Endothelial cell (in vitro differentiated cells): Measurements from ENCODE around the gene ALK. TPM values are rescaled to one million over a fixed set of nuclear protein-coding genes. Genes with fewer than 3 reads are reported as not detected.
"Not testable (repeated sequence)": the region's sequence is repeated elsewhere in the genome, so short reads cannot be mapped to it uniquely, and the experiment has no call there.

Source experiments
- DNase-seq: peaks from one replicate; pipeline ENCODE4 v3.0.0; 2021; ENCODE audit warnings: low spot score
- H3K27ac Mint-ChIP-seq: one replicate; pipeline ENCODE4 v1.8.0; 2021; ENCODE audit warnings: mixed read lengths, inconsistent platforms; ENCODE audit not compliant: unreplicated experiment
- H3K27me3 Mint-ChIP-seq: one replicate; pipeline ENCODE4 v1.8.0; 2021; ENCODE audit warnings: mild to moderate bottlenecking, moderate library complexity, mixed read lengths, inconsistent platforms; ENCODE audit not compliant: unreplicated experiment
- H3K36me3 Mint-ChIP-seq: one replicate; pipeline ENCODE4 v1.8.0; 2021; ENCODE audit warnings: mild to moderate bottlenecking, low read depth, mixed read lengths, inconsistent platforms; ENCODE audit not compliant: unreplicated experiment
- H3K4me1 Mint-ChIP-seq: one replicate; pipeline ENCODE4 v1.8.0; 2021; ENCODE audit warnings: mild to moderate bottlenecking, mixed read lengths, inconsistent platforms; ENCODE audit not compliant: unreplicated experiment
- H3K4me3 Mint-ChIP-seq: one replicate; pipeline ENCODE4 v1.8.0; 2021; ENCODE audit warnings: mild to moderate bottlenecking, mixed read lengths, inconsistent platforms; ENCODE audit not compliant: unreplicated experiment
- H3K9me3 Mint-ChIP-seq: one replicate; pipeline ENCODE4 v1.8.0; 2021; ENCODE audit warnings: mixed read lengths, inconsistent platforms; ENCODE audit not compliant: unreplicated experiment
- CTCF ChIP-seq: fragments of 200-600 bp; sonication (generic); IDR thresholded peaks from one replicate; pipeline ENCODE4 v1.5.0; 2021; ENCODE audit warnings: antibody characterized with exemption; ENCODE audit not compliant: unreplicated experiment
- total RNA-seq: library from RNA; stranded (reverse); fragmentation: NEBNext Ultra II Directional; extraction: Animal tissue kit (Norgen Biotek cat#: 25700); gene quantifications from one replicate; pipeline ENCODE4 v1.2.1, GENCODE V29; 2021; ENCODE audit not compliant: unreplicated experiment

The ALK gene
- total RNA-seq, 1 donor from 2014 or later = 0.05 TPM

DNA sequence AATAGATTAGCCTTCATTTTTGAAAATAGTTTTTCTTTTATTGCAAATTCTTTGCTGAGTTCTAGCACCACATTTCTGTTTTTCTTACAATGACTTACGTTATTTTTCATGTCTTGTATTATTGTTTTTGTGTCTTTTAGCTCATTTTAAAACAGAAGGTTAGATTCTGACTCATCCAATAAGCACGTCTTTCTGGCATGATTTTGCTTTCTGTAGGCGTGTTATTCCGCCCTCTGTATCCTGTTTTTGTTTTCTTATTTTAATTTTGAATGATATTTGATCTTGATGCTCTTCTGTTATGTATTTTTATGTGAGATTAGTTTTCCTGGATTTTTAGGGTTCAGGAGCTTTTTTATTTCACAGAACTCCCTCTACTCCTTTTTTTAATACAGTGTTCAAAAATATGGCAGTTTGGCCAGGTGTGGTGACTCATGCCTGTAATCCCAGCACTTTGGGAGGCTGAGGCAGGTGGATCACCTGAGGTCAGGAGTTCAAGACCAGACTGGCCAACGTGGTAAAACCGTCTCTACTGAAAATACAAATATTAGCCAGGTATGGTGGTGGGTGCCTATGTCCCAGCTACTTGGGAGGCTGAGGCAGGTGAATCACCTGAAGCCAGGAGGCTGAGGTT is 661.1 kb downstream of the ALK start:
- Mint-ChIP-seq H3K27me3 (peaks cover 4% of the 10 kb centered on the region), H3K27ac (no peak overlapping the region), H3K9me3 (no peaks in the 10 kb centered on the region), H3K36me3 (no peaks in the 10 kb centered on the region), H3K4me1 (no peaks in the 10 kb centered on the region), H3K4me3 (no peak overlapping the region)
- TF ChIP-seq CTCF = no peak
- no peak for DNase-seq

DNA sequence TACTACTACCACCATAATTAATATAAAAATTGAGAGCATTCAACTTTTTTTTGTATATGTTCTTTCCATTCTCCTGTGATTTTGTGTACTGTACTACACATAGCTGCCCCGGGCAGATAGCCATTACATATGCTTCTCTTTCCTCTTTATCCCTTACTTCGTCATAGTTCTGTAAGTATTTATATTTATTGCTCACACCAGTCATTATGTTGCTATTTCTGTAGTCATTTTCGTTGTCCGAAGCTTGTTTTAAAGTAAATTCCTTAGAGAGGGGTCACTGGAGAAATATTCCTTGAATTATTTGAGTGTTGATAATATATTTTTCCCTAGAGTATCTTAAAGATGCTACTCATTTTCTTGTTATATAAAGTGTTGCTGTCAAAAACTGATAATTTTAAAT is 662.2 kb downstream of the ALK start:
- H3K36me3 Mint-ChIP-seq = no peaks in the 10 kb centered on the region
- TF ChIP-seq CTCF = no peak
- H3K4me1 Mint-ChIP-seq = no peaks in the 10 kb centered on the region
- H3K27ac Mint-ChIP-seq = no peak overlapping the region
- no peak overlapping the region for H3K4me3 Mint-ChIP-seq
- no peak for DNase-seq
- H3K27me3 Mint-ChIP-seq = peaks cover 4% of the 10 kb centered on the region
- H3K9me3 Mint-ChIP-seq = no peaks in the 10 kb centered on the region

GRCh38 chr2:29255004-29255403 is 666.4 kb downstream of the ALK start:
- Mint-ChIP-seq H3K27ac (no peak overlapping the region), H3K9me3 (no peaks in the 10 kb centered on the region), H3K4me1 (no peaks in the 10 kb centered on the region), H3K4me3 (no peak overlapping the region), H3K27me3 (peaks cover 4% of the 10 kb centered on the region), H3K36me3 (no peaks in the 10 kb centered on the region)
- no peak for TF ChIP-seq CTCF
- no peak for DNase-seq

GRCh38 chr2:29253495-29254275 is 667.7 kb downstream of the ALK start:
- H3K27me3 Mint-ChIP-seq, DNase-seq, H3K4me1 Mint-ChIP-seq, H3K4me3 Mint-ChIP-seq, H3K27ac Mint-ChIP-seq, H3K36me3 Mint-ChIP-seq, H3K9me3 Mint-ChIP-seq: not testable (repeated sequence)

DNA sequence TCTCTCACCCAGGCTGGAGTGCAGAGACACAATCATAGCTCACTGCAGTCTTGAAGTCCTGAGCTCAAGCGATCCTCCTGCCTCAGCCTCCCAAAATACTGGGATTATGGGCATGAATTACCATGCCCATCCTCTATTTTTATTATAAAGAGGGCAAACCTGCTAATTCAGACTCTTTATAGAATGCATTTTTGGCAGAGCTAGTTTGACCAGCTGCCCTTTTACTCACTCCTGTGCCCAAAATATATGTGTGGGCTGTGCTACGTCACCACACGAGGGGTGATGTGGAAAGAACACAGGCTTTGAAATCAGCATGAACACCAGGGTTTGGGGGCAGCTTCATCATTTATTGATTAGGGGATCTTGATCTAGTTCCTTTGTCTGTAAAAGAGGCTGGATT is 668.4 kb downstream of the ALK start:
- Mint-ChIP-seq H3K4me3 (no peak overlapping the region), H3K9me3 (no peaks in the 10 kb centered on the region), H3K27ac (no peak overlapping the region), H3K36me3 (no peaks in the 10 kb centered on the region), H3K27me3 (peaks cover 4% of the 10 kb centered on the region), H3K4me1 (no peaks in the 10 kb centered on the region)
- no peak for DNase-seq
- TF ChIP-seq CTCF = no peak
